Stimulated activated CD4-positive, alpha-beta T cell treated with anti-CD3 and anti-CD28 coated beads, Interleukin-1b, Interleukin-23, amount 100 ng/mL, for 4 hours (primary cell): ENCODE data around the gene SLC25A41.
"Not testable (repeated sequence)": the region's sequence is repeated elsewhere in the genome, so short reads cannot be mapped to it uniquely, and the experiment has no call there.

Source experiments
- DNase-seq, 2 donors: peaks; one replicate each; pipeline ENCODE4 v3.0.0-alpha.2; 2020; ENCODE audit warnings: low read depth in 2 of 2

The SLC25A41 gene

DNA sequence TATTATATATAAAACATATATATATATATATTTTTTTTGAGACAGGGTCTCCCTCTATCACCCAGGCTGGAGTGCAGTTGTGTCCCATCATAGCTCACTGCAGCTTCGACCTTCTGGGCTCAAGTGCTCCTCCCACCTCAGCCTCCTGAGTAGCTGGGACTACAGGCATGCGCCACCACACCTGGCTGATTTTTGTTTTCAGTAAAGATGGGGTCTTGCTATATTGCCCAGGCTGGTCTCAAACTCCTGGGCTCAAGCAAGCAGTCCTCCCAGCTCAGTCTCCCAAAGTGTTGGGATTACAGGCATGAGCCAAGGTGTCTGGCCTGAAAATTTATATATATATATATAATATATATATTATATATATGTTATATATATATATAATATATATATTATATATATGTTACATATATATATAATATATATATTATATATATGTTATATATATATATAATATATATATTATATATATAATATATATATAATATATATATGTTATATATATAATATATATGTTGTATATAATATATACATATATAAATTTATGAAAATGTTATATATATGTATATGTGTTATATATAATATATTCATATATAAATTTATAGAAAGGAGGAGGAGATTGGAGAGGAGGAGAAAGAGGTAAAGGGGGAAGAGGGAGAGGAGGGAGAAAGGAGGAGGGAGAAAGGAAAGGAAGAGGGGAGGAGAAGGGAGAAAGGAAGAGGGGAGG lies 4.7 kb downstream of the SLC25A41 start:
- DNase-seq: not testable (repeated sequence)

DNA sequence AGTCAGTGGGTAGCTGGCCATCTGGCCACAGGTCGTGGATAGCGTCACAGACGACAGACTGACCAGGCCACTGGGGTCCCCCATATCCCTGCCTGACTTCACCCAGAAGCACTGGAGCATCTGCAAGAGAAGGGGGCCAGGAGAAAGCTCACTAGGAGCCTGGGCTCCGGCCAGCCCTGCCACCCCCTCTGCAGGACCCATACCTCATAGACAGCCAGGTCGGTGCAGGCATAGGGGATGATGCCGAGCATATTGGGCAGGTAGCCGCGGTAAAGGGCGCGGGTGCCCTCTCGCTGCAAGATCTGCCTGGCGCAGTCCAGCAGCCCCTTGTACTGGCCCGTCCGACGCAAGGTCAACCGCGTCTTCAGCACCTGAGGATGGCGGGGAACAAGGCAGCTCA lies 6.4 kb downstream of the SLC25A41 start:
- DNase-seq: no peak

DNA sequence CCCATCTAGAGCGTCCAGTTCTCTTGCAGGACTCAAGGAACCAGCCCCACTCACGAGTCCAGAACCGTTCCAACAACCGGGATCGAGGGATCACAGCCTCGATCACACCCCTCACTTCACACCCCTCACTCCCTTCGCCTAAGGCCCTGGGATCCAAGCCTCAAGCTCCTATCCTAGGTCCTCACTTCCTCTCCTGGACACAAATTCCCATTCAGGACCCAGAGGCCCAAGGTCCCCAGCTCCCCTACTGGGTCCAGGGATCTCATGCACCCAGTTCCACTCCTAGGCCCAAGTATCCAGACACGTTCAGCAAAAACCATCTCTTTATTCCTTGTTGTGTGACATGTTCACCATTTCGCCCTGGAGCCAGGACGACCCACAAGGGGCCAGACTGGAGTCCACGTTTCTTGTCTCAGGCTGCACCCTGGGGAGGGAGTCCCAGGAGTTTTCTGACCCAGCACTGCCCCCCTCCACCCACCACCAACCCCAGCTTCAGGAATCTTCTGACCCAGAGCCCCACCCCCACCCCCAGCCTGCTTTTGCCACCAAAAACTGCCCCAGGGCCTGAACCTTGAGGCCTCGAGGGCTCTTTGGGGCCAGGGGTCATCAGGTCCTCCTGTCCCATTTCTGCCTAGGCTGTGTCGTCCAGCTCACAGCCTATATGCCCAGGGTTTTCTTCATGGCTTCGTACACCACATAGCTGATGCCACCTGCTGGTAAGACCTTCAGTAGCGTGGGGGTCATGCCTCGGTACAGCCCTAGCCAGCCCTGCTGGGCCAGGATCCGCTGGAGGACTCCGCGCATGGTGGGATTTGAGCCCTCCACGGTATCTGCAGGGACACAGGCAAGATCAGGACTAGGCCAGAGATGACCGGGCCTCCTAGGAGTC lies 7.6 kb downstream of the SLC25A41 start:
- no peak for DNase-seq

DNA sequence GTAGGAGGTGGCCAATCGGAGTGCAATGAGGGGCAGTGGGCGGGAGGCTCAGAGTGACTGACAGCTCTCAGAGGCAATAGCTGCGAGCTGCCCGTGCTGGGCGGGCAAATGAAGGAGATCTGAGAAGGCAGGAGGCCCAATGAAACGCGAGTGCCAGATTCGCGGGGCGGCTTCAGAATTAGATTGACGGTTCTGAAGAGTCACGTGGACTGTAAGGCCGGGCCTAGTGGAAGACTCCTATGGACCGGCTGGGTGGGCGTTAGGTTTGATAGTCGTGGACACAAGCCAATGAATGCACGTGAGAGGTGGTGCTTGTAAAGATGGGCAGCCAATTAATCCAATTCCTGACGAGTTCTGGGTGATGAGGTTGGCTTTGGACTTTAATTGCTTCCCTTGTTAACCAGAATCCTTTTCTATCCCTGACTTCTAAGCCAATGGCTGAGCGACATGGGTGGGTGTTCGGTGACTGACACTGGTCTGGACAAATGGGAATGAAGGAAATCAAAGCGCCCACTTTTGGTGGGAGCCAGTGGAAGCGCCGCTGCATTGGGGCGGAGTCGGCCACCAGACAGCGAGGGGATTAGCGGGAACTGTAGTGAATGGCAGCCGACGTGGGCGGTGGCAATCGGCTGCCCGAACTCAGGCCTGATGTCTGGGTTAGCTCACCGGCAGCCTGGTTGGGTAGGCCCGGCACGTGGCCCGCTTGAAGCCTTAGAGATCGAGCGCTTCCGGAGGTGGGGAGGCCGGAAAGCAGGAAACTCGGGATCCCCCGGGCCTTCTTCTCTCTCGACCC lies 8.4 kb downstream of the SLC25A41 start:
- peak; percentile 96 to 97 for DNase-seq

DNA sequence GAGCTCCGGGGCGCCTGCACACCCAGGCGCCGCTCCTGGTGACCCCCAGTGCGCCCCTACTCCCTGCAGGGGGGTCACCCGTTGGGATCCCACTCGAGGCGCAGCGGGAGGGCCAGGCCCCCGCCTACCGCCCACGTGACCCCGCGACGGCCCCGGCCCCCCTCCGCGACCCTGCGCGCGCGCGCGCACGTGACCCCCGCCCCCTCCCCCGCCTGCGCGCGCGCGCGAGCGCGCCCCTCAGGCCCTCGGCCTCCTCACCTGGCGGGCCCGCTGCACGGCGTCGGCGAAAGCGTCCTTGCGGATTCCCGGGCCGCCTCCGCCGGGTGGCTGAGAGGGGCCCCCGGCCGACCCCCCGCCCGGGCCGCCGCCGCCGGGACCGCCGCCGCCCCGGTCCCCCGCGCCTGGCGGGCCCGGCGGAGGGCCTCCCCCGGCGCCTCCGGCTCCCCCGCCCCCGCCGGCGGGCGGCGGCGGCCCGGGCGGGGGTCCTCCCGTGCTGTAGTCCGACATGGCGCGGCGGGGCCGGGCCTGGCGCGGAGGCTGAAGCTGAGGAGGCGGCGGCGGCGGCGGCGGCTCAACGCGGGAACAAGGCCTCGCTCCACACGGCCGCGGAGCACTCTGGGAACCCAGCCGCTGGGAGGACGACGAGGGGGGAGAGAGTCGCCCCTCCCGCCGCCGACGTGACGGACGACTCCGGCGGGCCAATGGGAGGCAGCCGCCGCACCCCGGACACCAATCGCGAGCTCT lies 9.2 kb downstream of the SLC25A41 start, which contains the start of gene KHSRP:
KHSRP (minus strand) TSS at position 617 of the 744 bp plus-strand sequence; CDS start at position 507, 110 bp downstream.
- DNase-seq: peak; percentile 25 to 44

DNA sequence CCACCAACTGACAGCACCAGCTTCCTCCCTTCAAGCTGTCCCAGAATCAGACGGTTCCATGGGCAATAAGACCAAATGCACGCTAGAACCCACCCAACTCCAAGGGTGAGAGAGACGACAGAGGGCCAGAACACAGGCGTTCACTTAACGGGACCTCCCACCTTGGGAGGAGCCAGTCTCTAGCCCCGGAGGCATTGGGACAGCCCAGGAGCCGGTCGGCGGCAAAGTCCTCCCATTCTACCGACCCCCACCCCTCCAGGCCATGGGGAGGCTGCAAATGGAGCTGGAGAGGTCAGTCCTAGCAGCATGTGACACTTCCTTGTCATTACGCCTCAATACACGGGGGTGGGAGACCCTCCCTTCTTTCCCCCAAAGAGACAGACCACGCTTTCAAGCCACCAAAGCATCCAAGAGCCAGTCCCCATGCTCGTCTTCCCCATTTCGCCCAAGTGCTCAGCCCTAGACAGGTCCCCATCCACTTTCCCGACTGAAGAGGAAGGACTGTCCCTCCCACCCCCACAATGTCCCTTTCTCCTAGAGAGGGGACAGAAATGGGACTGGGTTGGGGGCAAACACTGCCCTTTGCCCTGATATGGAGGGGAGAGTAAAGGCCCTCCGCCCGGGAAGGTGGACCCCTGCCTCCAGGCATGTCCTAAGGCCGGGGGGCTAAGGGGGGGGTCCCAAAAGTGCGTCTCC lies 9.9 kb downstream of the SLC25A41 start:
- no peak for DNase-seq

DNA sequence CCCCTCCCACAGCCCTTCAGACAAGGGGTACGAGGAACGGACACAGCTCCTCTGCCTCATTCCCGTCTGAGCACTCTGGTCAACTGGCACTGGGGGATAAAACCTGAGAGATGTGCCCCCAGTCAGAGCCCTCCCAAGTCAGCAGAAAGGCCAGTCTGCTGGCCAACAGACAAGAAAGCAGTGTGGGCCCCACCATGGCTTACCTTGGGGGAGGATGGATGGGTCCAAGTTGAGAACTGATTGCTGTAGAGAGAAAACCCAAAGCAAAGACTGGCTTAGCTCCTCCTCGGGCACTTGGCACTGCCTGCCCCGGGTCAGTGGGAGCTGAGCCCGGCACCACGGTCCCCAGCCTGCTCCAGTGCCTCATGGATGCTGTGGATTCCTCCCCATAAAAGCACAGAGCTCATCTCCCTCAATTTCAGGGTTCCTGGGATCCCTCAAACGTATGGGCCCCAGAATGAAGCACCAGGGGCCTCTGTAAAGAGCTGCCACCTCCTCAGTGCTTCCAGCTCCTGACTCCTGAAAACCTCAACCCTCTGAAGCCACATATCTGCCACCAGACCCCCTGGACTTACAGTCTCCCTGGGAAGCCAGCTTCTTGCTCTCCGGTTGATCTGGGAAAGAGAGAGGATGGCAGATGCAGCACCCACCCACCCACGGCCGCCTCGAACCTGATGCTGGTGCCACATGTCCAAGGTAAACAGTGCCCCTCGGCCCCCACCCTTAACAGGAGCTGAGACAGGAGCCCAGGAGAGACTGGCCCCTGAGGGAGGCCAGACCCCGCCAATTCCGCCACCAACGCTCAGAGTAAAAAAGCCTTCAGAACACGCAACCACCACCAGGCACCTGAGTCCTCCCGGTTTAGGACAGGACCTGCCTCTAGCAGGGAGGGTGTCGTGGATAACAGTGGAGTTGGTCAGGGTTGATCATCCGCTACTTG lies 12.2 kb downstream of the SLC25A41 start:
- DNase-seq: no peak

DNA sequence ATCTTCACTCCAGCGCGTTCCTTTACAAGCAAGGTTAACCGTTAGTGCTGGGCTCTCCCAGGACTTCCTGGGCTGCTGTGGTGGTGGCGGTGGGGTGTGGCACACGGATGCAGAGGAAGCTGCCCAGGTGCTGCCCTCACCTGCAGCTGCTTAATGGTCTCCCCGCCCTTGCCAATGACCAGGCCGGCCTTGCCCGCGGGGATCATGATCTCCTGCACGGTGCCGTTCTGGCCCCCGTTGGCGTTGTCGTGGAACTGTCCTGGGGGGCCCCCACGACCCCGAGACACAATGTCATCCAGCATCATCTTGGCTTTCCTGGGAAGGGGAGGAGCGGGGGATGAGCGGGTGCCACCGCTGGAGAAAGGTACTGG lies 15.0 kb downstream of the SLC25A41 start:
- no peak for DNase-seq

DNA sequence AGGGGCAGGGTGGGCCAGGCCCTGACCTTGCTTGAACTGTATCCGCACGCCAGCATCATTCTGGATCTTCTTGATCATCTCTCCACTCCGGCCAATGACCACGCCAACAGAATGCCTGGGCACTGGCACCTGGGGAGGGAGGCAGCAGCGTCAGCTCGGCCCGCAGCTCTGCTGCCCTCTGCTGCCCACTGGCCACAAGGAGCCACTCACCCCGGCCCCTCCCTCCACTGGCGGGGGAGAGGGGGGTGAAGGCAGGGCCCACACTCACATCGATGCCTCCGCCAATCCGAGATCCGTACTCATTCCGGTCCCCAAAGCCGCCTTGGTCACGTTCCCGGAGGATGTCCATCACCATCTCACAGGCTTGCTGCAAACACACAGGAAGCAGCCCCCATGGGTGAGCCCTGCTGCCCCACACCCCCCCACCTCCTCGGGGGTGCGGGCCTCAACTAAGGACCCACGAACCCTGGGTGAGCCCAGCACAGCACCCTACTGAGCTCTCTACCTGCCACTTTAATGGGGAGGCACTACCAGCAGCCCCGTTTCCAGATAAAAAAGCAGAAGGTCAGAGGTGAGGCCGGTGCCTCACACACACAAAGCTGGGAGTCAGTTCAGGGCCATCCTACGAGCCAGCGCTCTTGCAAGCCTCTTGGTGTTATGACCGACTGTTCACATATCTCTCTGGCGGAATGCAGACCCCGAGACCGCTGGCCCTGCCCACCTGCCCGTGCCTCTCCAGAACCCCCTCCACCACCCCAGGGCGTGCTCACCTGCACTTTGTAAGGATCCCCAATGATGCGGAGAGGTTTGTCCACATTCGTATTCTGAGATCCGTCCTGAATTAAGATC lies 15.6 kb downstream of the SLC25A41 start:
- DNase-seq: no peak

DNA sequence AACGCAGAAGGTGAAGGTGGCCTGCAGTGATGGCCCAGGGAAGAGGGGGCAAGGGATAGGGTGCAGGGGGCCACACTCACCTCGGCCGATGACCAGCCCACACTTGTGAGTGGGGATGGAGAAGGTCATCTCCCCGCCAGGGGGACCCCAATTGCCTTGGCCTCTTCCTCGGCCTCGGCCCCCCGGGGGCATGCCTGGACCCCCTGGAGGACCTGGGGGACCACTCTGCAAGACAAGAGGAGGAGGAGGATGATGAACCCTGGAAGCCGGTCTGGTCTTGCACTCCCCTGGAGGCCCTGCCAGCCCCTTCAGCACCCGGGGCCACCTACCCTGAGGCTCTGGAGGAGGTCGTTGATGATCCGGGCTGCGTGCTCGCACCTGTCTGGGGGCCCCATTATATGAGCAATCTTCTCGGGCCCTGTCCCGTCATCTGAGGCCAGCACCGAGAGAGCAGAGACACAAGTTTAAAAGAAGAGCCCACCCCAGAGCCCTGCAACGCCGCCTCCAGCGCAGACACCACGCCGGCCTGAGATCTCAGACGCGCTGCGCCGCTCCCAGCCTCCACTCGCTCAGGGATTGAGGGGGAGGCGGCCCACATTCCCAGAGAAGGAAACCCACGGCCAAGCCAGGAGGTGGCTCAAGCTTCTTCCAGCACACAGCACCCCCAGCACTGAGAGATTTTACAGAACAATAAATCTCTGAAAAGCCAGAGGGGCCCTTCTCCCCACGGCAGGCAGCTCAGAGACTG lies 16.7 kb downstream of the SLC25A41 start:
- no peak for DNase-seq

DNA sequence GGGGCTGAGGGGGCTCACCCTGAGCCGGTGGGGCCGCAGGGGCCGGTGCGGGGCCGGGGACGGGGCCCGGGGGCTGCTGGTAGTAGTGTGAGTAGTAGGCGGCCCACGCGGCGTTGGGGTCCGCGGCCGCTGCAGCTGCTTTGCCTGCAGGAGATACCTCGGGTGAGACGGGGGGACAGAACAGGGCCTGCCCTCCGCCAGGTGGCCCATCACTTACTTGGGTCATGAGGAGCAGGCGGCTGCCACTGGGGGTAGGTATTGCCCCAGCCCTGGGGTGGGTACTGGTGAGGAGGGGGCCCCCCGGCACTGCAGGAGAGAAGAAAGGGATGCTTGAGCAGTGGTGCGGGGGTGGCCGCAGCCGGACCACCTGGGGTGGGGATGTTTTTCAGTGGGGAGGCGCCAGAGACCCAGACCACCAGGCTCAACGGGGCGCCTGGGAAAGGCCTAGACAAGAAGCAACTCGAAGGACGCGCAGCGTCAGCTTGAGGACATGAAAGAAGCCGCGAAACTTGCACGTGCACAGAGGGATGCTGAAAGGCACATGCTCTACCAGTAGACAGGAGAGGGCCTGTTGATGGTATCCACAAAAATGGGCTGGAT lies 17.9 kb downstream of the SLC25A41 start:
- no peak for DNase-seq

DNA sequence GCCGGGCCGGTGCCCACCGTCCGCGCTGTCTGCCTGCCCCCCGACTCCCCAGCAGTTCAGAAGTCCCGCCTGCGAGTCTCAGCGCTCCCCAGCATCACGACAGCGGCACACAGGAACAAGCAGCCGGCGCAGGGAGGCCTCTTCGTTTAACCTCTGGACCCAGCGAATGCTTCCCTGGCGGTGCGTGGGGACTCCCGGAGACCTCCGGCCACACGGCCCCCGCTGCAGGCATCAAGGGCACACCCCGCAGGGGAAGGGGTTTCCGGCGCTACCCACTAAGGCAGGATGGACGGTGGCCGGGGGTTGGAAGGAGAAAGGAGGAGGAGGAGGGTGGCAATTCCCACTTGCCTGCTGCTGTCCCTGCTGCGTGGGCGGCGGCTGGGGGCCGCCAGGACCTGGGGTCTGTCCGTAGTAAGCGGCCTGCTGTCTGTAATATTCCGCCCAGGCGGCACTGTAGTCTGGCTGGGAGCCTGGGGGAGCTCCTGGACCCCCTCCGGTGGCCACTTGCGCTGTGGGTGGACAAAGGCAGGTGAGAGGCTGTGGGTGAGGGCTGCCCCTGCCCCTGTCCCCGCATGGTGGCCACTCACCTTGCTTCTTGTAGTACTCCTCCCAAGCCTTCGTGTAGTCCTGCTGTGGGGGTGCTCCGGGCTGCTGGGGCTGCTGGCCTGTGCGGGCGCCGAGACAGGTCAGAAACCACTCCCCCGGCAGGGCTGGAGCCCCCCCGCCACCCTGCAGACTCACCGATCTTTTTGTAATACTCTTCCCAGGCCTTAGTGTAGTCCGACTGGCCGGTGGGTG lies 18.6 kb downstream of the SLC25A41 start:
- DNase-seq: no peak

DNA sequence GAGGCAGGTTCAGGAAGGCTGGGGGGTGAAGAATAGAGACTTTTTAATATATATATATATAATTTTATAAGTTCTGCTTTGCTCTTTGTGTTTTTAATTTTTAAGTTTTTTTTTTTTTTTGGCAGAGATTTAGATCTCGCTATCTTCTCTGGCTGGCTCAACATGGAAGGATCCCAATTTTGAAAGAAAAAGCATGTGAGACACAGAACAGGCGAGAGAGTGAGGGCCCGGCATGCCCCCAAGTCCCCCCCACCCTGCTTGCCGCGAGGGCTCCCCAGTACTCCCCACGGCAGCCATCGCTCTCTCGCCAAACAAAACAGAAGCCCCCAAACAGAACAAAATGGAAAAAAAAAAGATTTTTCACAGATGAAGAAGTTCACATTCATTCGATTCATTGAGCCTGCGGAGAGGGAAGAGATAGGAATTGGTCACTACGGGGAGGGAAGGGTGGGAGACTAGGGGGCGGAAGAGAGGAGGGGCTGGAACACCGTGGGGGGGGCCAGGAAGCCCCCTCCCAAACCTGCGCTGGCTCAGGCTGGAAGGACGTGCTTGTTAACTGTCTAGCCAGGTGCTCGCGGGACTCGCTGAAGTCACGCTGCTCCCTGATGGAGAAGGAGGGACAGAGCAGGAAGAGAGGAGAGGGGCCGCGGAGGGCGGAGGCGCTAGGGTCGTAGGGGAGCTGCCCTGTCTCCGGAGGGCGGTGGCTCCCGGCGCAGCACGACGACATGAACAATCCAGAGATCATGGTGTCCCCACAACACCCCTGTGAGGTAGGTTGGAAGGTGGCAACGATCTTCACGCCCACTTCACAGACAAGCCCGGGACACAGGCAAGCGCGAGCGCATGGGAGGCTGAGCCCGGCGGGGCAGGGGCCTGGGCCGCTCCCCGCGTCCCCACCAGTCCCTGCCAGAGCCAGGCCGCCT lies 19.6 kb downstream of the SLC25A41 start:
- no peak for DNase-seq

DNA sequence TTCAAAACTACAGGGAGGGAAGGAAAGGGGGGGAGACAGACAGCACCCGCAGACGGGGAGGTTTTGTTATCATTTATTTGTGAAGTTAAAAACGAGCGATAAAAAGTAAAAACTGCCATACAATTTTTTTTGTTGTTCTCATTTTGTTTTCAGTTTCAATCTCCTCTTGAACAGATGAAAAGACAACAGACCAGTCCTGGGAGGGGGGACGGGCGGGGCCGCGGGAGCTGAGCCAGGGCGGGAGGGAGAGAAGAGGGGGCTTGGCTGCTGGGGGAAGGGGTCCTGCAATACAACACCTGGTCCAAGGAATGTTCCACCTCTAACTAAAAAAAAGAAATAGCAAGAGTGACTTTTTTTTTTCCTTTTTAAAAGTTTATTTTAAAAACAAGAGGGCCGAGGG lies 20.3 kb downstream of the SLC25A41 start:
- no peak for DNase-seq

DNA sequence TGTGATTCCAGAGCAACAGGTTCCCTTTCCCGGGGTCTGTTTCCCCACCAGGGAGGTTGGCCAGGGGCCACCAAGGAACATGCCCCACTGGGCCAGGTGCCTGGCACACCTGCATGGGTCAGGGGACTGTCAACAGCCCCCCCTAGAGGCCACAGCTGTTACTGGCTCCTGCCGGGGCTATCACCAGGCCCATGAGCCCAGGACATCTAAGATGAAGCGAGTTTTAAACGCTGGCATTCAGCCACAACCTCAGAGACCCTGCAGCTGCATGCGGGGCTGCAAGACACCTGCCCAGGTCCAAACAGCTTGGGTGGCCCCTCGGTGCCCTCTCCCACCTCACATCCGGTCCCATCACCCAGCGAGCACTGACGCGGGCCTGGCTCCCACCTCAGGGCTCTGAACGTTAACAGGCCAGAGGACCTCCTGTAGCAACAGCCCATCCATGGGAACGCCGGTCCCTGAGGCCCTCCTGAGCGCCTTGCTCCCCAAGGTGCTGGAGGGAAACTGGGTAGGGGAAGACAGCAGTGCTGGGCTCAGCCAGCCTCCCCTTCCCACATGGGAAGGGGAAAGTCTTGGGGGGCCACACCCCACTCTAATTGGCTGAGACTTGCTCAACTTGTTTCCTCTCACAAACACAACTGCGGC lies 21.0 kb downstream of the SLC25A41 start:
- peak; percentile 32 to 39 for DNase-seq
